Activated B cell treated with CpG ODN at 0.5 μM for 24 hours (primary cell): Measurements from ENCODE around the gene CALHM6. TPM values are rescaled to one million over a fixed set of nuclear protein-coding genes. Genes with fewer than 3 reads are reported as not detected.

ENCODE experiments used
- total RNA-seq: library from RNA; stranded (reverse); gene quantifications from 2 replicates; pipeline ENCODE4 v1.2.3, GENCODE V29; 2022

Gene CALHM6
- total RNA-seq, 1 donor from 2014 or later = 15.0 TPM

Other genes starting within 250 kb of the CALHM6 start
- 16.0 and 16.7 TPM in 2 replicates for gene TSPYL4, start 207.3 kb upstream of the CALHM6 start, total RNA-seq
- 67.4 and 68.4 TPM in 2 replicates for gene TSPYL1, start 181.4 kb upstream of the CALHM6 start, total RNA-seq
- gene DSE, start 90.4 kb upstream of the CALHM6 start, total RNA-seq = 22.2 and 23.4 TPM in 2 replicates
- not detected in 2 replicates for gene CALHM5, start 50.3 kb downstream of the CALHM6 start, total RNA-seq
- not detected in 2 replicates for gene TRAPPC3L, start 84.3 kb downstream of the CALHM6 start, total RNA-seq
- not detected in 2 replicates for gene CALHM4, start 92.4 kb downstream of the CALHM6 start, total RNA-seq
- 30.9 and 33.8 TPM in 2 replicates for gene RWDD1, start 110.1 kb downstream of the CALHM6 start, total RNA-seq
- gene RSPH4A, start 155.1 kb downstream of the CALHM6 start, total RNA-seq = 0.39 and 0.40 TPM in 2 replicates
- gene ZUP1, start 207.4 kb downstream of the CALHM6 start, total RNA-seq = 22.0 and 25.9 TPM in 2 replicates
- gene KPNA5, start 219.8 kb downstream of the CALHM6 start, total RNA-seq = 25.0 and 29.9 TPM in 2 replicates